AG04450 (cell line): ENCODE measurements around the gene S100G. TPM values are rescaled to one million over a fixed set of nuclear protein-coding genes. Genes with fewer than 3 reads are reported as not detected.

Experiments used
- CTCF ChIA-PET: fragments of 300-600, 350-600 bp; formaldehyde crosslinking; extraction: SDS; loops from one replicate; lab custom pipeline; 2022; ENCODE audit warnings: antibody characterized with exemption, inconsistent platforms; lab: Charles Lee
- POLR2A ChIA-PET: fragments of 350-600 bp; formaldehyde crosslinking; extraction: SDS; loops from one replicate; lab custom pipeline; 2021; ENCODE audit warnings: antibody characterized with exemption, inconsistent platforms; lab: Yijun Ruan, JAX
- DNase-seq: peaks from one replicate; pipeline ENCODE4 v3.0.0-alpha.2; 2011; ENCODE audit warnings: low read depth, low spot score
- H3K27ac ChIP-seq: one replicate; pipeline ENCODE4 v1.5.1; 2012; ENCODE audit warnings: low read depth, low read length, control low read depth
- H3K27me3 ChIP-seq: one replicate; pipeline ENCODE4 v1.6.0; 2012; ENCODE audit warnings: low read length; ENCODE audit not compliant: control insufficient read depth, insufficient read depth
- H3K4me3 ChIP-seq: 2 replicates; pipeline ENCODE4 v1.5.1; 2011; ENCODE audit warnings: mild to moderate bottlenecking, low read depth, low read length, control low read depth
- H3K9me3 ChIP-seq: 2 replicates; pipeline ENCODE4 v1.5.1; 2012; ENCODE audit warnings: low read length; ENCODE audit not compliant: control insufficient read depth, insufficient read depth
- polyA plus RNA-seq: library from polyadenylated mRNA; depleted of rRNA; stranded (reverse); fragments of >200 nt; gene quantifications from 2 replicates; pipeline ENCODE4 v1.2.3, GENCODE V29; 2011
- TF ChIP-seq, protein P1 (sequence below): IDR thresholded peaks from 2 replicates; pipeline ENCODE4 v1.5.1; 2011; ENCODE audit warnings: low read depth, low read length, control low read depth, inconsistent platforms

The S100G gene
- polyA plus RNA-seq, 1 experiment, result not detected

DNA sequence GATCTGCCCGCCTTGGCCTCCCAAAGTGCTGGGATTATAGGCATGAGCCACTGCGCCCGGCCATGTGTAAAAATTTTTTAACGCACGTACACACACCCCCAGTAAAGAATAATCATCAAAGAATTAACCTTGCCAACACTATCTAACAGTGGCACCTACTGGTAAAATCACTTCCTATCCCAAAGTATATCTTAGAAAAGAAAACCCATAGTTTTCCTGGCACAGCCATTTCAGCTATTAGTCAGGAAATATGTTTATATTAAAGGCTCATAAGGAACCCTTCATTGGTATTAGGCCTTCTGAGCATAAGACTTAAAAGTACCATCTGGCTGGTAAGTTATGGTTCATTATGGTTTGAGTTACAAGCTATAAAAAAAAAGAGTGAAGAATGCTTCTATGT lies 14.1 kb downstream of the S100G start:
- ChIA-PET POLR2A (interaction anchor here (1.0 to 1.2 kb wide), 2 partner anchors 201 to 219 kb away, joined by 3 to 6 read pairs; no protein-coding TSS in a partner anchor), CTCF (interaction anchor here (0.9 to 2.1 kb wide), 6 partner anchors 201 to 735 kb away, joined by 3 to 12 read pairs (median 5); partner anchors contain the start of gene GRPR)
- H3K9me3 ChIP-seq, result no peaks in the 10 kb centered on the region
- H3K27me3 ChIP-seq, result no peaks in the 10 kb centered on the region
- no peak for DNase-seq
- no peak overlapping the region for H3K4me3 ChIP-seq
- no peak overlapping the region for H3K27ac ChIP-seq
- TF ChIP-seq, protein P1, sequence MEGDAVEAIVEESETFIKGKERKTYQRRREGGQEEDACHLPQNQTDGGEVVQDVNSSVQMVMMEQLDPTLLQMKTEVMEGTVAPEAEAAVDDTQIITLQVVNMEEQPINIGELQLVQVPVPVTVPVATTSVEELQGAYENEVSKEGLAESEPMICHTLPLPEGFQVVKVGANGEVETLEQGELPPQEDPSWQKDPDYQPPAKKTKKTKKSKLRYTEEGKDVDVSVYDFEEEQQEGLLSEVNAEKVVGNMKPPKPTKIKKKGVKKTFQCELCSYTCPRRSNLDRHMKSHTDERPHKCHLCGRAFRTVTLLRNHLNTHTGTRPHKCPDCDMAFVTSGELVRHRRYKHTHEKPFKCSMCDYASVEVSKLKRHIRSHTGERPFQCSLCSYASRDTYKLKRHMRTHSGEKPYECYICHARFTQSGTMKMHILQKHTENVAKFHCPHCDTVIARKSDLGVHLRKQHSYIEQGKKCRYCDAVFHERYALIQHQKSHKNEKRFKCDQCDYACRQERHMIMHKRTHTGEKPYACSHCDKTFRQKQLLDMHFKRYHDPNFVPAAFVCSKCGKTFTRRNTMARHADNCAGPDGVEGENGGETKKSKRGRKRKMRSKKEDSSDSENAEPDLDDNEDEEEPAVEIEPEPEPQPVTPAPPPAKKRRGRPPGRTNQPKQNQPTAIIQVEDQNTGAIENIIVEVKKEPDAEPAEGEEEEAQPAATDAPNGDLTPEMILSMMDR, result peak; percentile 33

DNA sequence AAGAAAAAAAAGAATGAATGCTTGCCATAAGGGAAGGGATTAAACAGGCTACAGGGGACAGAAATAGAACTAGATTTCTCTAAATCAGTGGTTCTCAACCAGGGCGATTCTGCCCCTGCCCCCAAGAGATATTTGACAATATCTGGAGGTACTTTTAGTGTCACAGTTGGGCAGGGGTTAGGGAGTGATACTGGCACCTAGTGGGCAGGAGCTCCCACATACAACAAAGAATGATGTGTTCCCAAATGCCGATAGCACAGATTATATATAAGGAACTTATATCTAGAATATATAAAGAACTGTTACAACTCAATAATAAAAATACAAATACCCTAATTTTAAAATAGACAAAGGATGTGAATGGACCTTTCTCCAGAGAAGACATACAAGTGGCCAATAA lies 14.7 kb downstream of the S100G start:
- CTCF ChIA-PET, result interaction anchor here (1.3 to 2.1 kb wide), 5 partner anchors 201 to 734 kb away, joined by 5 to 12 read pairs (median 5); partner anchors contain the start of gene GRPR

DNA sequence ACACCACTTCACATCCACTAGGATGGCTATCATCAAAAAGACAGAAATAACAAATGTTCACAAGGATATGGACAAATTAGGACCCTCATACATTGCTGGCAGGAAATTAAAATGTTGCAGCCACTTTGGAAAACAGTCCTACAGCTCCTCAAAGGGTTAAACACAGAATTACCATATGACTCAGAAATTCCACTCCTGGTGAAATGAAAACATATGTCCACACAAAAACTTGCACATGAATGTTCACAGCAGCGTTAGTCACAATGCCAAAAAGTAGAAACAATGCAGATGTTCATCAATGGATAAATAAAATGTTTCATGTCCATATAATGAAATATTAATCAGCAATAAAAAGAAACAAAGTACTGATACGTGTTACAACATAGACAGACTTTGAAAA lies 15.1 kb downstream of the S100G start:
- H3K27me3 ChIP-seq, result no peaks in the 10 kb centered on the region
- no peak overlapping the region for H3K4me3 ChIP-seq
- TF ChIP-seq, protein P1, result no peak
- POLR2A ChIA-PET, result interaction anchor here (0.6 to 1.2 kb wide), 2 partner anchors 112 to 202 kb away, joined by 3 to 6 read pairs; no protein-coding TSS in a partner anchor
- CTCF ChIA-PET, result interaction anchor here (1.3 to 2.1 kb wide), 5 partner anchors 202 to 735 kb away, joined by 5 to 12 read pairs (median 5); partner anchors contain the start of gene GRPR
- no peak for DNase-seq
- H3K9me3 ChIP-seq, result no peaks in the 10 kb centered on the region
- H3K27ac ChIP-seq, result peak overlapping the region; percentile 61

More for the DNA sequence above, 14.7 kb downstream of the S100G start:
- TF ChIP-seq, protein P1, result no peak
- Histone ChIP-seq H3K27ac (peak overlapping the region; percentile 68), H3K4me3 (no peak overlapping the region), H3K27me3 (no peaks in the 10 kb centered on the region), H3K9me3 (no peaks in the 10 kb centered on the region)
- POLR2A ChIA-PET, result interaction anchor here (0.6 to 1.2 kb wide), 3 partner anchors 112 to 220 kb away, joined by 3 to 6 read pairs (median 3); no protein-coding TSS in a partner anchor
- no peak for DNase-seq

DNA sequence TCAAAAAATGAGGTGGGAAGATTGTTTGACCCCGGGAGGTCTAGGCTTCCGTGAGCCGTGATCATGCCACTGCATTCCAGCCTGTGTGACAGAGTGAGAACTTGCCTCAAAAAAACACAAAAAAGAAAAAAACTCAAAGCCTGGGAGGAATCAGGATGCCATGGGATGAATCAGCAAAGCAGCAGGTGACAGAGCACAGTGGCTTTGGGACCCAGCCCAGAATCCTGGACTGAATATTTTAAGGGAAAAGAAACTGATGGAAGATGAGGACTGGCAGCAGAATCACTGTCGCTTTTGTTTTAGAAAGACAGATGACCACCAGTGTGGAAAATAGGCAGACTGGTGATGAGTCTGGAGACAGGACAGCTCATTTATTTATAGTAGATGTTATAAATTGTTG lies 16.6 kb downstream of the S100G start:
- Histone ChIP-seq H3K9me3 (no peaks in the 10 kb centered on the region), H3K4me3 (no peak overlapping the region), H3K27me3 (no peaks in the 10 kb centered on the region), H3K27ac (peak overlapping the region; percentile 31)
- ChIA-PET POLR2A (no interaction called here), CTCF (interaction anchor here (1.4 kb wide), 1 partner anchor 979 kb away, joined by 4 read pairs; no protein-coding TSS in a partner anchor)
- DNase-seq, result no peak
- TF ChIP-seq, protein P1, result no peak

DNA sequence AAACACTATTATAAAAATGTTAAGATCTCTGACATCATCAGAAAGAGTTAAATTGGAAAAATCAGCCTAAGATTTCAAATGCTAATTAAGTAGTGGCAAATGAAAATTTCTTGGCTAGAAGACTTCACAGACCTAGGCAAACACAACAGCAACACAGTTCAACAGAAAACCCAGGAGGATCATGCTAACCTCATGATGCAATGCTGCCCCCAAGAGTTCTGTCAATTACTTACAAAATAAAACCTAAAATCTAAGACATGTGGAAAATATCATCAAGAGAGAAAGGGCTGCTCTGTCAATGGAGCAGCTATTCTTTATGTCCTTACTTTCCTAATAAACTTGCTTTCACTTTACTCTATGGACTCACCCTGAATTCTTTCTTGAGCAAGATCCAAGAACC lies 21.0 kb downstream of the S100G start:
- Histone ChIP-seq H3K27me3 (no peaks in the 10 kb centered on the region), H3K27ac (no peak overlapping the region), H3K9me3 (no peaks in the 10 kb centered on the region), H3K4me3 (no peak overlapping the region)
- ChIA-PET CTCF (interaction anchor here (0.7 to 2.1 kb wide), 3 partner anchors 234 to 856 kb away, joined by 6 to 11 read pairs (median 10); no protein-coding TSS in a partner anchor), POLR2A (no interaction called here)
- TF ChIP-seq, protein P1, result peak; percentile 32
- no peak for DNase-seq
